GM23248 (cell line): ENCODE measurements around the gene LRCOL1. TPM values are rescaled to one million over a fixed set of nuclear protein-coding genes. Genes with fewer than 3 reads are reported as not detected.

Experiments
- DNase-seq: peaks from one replicate; pipeline ENCODE4 v3.0.0-alpha.2; 2015
- H2AFZ ChIP-seq: fragments of 200-600 bp; sonication (generic); 2 replicates; pipeline ENCODE4 v1.6.1; 2016; ENCODE audit warnings: antibody characterized with exemption
- H3F3A ChIP-seq: fragments of 200-600 bp; sonication (generic); 2 replicates; pipeline ENCODE4 v1.6.1; 2016; ENCODE audit warnings: mild to moderate bottlenecking, antibody characterized with exemption, mixed run types; ENCODE audit not compliant: insufficient read depth
- H3K27ac ChIP-seq: fragments of 200-600 bp; sonication (generic); 2 replicates; pipeline ENCODE4 v1.5.1; 2016; ENCODE audit warnings: mild to moderate bottlenecking
- H3K27me3 ChIP-seq: fragments of 200-600 bp; sonication (generic); replicated peaks from 2 replicates; pipeline ENCODE4 v1.6.1; 2016; ENCODE audit warnings: mild to moderate bottlenecking; ENCODE audit not compliant: insufficient read depth
- H3K36me3 ChIP-seq: fragments of 200-600 bp; sonication (generic); 2 replicates; pipeline ENCODE4 v1.6.1; 2016; ENCODE audit warnings: low read depth, mild to moderate bottlenecking
- H3K4me1 ChIP-seq: fragments of 200-600 bp; sonication (generic); 2 replicates; pipeline ENCODE4 v1.6.1; 2016; ENCODE audit warnings: mild to moderate bottlenecking; ENCODE audit not compliant: insufficient read depth
- H3K4me2 ChIP-seq: fragments of 200-600 bp; sonication (generic); one replicate; pipeline ENCODE4 v1.6.1; 2016; ENCODE audit warnings: mild to moderate bottlenecking; ENCODE audit not compliant: unreplicated experiment
- H3K4me3 ChIP-seq: fragments of 200-600 bp; sonication (generic); 2 replicates; pipeline ENCODE4 v1.5.1; 2016; ENCODE audit warnings: mild to moderate bottlenecking
- H3K79me2 ChIP-seq: fragments of 200-600 bp; sonication (generic); 2 replicates; pipeline ENCODE4 v1.6.1; 2016; ENCODE audit warnings: mild to moderate bottlenecking; ENCODE audit not compliant: insufficient read depth
- H3K9ac ChIP-seq: fragments of 200-600 bp; sonication (generic); 2 replicates; pipeline ENCODE4 v1.6.1; 2016; ENCODE audit warnings: mild to moderate bottlenecking
- H3K9me2 ChIP-seq: fragments of 200-600 bp; sonication (generic); 2 replicates; pipeline ENCODE4 v1.6.1; 2016; ENCODE audit warnings: mixed run types, mild to moderate bottlenecking, moderate library complexity; ENCODE audit not compliant: insufficient read depth
- H3K9me3 ChIP-seq: fragments of 200-600 bp; sonication (generic); one replicate; pipeline ENCODE4 v1.6.1; 2017; ENCODE audit warnings: low read depth
- H4K20me1 ChIP-seq: fragments of 200-600 bp; sonication (generic); 2 replicates; pipeline ENCODE4 v1.6.0; 2016; ENCODE audit not compliant: insufficient read depth
- EZH2 ChIP-seq: fragments of 200-600 bp; sonication (generic); IDR thresholded peaks from 2 replicates; pipeline ENCODE4 v1.6.1; 2018; ENCODE audit warnings: antibody characterized with exemption, mild to moderate bottlenecking; ENCODE audit not compliant: insufficient read depth, poor library complexity, severe bottlenecking
- EZH2phosphoT487 ChIP-seq: fragments of 200-600 bp; sonication (generic); IDR thresholded peaks from 2 replicates; pipeline ENCODE4 v1.6.1; 2018; ENCODE audit warnings: antibody characterized with exemption, moderate library complexity, mild to moderate bottlenecking, low read depth; ENCODE audit not compliant: insufficient read depth
- WGBS, 2 experiments: methylation state at CpG; one replicate each; pipeline ENCODE4 v1.1.6; 2015 to 2017; ENCODE audit warnings: low lambda C conversion rate in 2 of 2, low coverage in 1 of 2; ENCODE audit errors: missing lambda C conversion rate in 2 of 2; 5-methylcytosine and 5-hydroxymethylcytosine counted together
- in situ Hi-C: fragments of 300-500 bp; cut with MboI; formaldehyde crosslinking; loops from 2 replicates; pipeline ENCODE4 v1.15.0; 2020
- polyA plus RNA-seq: library from polyadenylated mRNA; unstranded; fragments of >200 nt; fragmentation: Nextera tagmentation; extraction: Ambion mirVana; gene quantifications from 2 replicates; pipeline ENCODE4 v1.2.1, GENCODE V29; 2016
- total RNA-seq: library from RNA; depleted of rRNA; stranded (reverse); fragments of >200 nt; shearing (Covaris generic); gene quantifications from 2 replicates; pipeline ENCODE4 v1.2.3, GENCODE V29; 2014

The LRCOL1 gene
- total and polyA plus RNA-seq, 2 experiments from 2014 or later: not detected

GRCh38 chr12:132585177-132585576 lies 25.2 kb downstream of the LRCOL1 start:
- Histone ChIP-seq H3K36me3 (no peaks in the 10 kb centered on the region), H3K4me1 (no peaks in the 10 kb centered on the region), H3K4me3 (no peak overlapping the region), H3K9me3 (no peaks in the 10 kb centered on the region), H4K20me1 (no peaks in the 10 kb centered on the region), H3K27ac (no peak overlapping the region), H3K9ac (no peak overlapping the region), H2AFZ (no peak overlapping the region), H3K9me2 (no peaks in the 10 kb centered on the region), H3F3A (no peaks in the 10 kb centered on the region), H3K27me3 (no peaks in the 10 kb centered on the region), H3K4me2 (no peak overlapping the region), H3K79me2 (no peaks in the 10 kb centered on the region)
- in situ Hi-C loops: no loop called here
- no peak for DNase-seq
- WGBS, 2 experiments: 81 to 85% methylated on average over 19 to 24 of the region's 24 CpGs
- TF ChIP-seq EZH2phosphoT487 (no peak), EZH2 (no peak)

- no peak for TF ChIP-seq EZH2phosphoT487
- no peaks in the 10 kb centered on the region for H3K4me1 ChIP-seq
- no peaks in the 10 kb centered on the region for H3K79me2 ChIP-seq
- H3K36me3 ChIP-seq: no peaks in the 10 kb centered on the region
- H3K27me3 ChIP-seq: no peaks in the 10 kb centered on the region
- no peak overlapping the region for H3K4me3 ChIP-seq
- no peak for DNase-seq
- H3K9me3 ChIP-seq: no peaks in the 10 kb centered on the region
- H3K9me2 ChIP-seq: no peaks in the 10 kb centered on the region
- no peaks in the 10 kb centered on the region for H3F3A ChIP-seq
- H4K20me1 ChIP-seq: no peaks in the 10 kb centered on the region
- H3K27ac ChIP-seq: no peak overlapping the region
- WGBS, 2 experiments: 93 to 98% methylated on average over 13 to 14 of the region's 14 CpGs
- no peak overlapping the region for H3K9ac ChIP-seq
- no peak overlapping the region for H3K4me2 ChIP-seq
- in situ Hi-C loops: no loop called here
- H2AFZ ChIP-seq: no peak overlapping the region
Measured at GRCh38 chr12:132584429-132584828, 26.0 kb downstream of the LRCOL1 start.

GRCh38 chr12:132583736-132584135 lies 26.6 kb downstream of the LRCOL1 start:
- Histone ChIP-seq H3K27ac (no peak overlapping the region), H2AFZ (no peak overlapping the region), H4K20me1 (no peaks in the 10 kb centered on the region), H3K4me3 (no peak overlapping the region), H3K9me3 (no peaks in the 10 kb centered on the region), H3K36me3 (no peaks in the 10 kb centered on the region), H3K9ac (no peak overlapping the region), H3K4me2 (no peak overlapping the region), H3F3A (no peaks in the 10 kb centered on the region), H3K27me3 (no peaks in the 10 kb centered on the region), H3K79me2 (no peaks in the 10 kb centered on the region), H3K9me2 (no peaks in the 10 kb centered on the region), H3K4me1 (no peaks in the 10 kb centered on the region)
- 88 to 98% methylated on average over 19 to 29 of the region's 29 CpGs for WGBS, 2 experiments
- DNase-seq: no peak
- no peak for TF ChIP-seq EZH2
- no peak for TF ChIP-seq EZH2phosphoT487
- in situ Hi-C loops: no loop called here

DNA sequence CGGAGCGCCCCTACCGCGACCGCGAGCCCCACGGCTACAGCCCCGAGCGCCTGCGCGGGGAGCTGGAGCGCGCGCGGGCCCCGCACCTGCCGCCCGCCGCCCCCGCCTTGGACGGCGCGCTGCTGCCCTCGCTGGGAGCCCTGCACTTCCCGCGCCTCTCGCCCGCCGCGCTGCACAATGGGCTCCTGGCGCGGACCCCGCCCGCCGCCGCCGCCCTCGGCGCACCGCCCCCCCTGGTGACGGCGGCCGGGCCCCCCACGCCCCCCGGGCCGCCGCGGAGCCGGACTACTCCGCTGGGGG lies 27.0 kb downstream of the LRCOL1 start:
- H3K79me2 ChIP-seq: no peaks in the 10 kb centered on the region
- TF ChIP-seq EZH2 (no peak), EZH2phosphoT487 (no peak)
- no peaks in the 10 kb centered on the region for H3K9me2 ChIP-seq
- no peaks in the 10 kb centered on the region for H3K36me3 ChIP-seq
- H3F3A ChIP-seq: no peaks in the 10 kb centered on the region
- H3K4me1 ChIP-seq: no peaks in the 10 kb centered on the region
- no peak overlapping the region for H3K9ac ChIP-seq
- H2AFZ ChIP-seq: no peak overlapping the region
- in situ Hi-C loops: no loop called here
- no peak overlapping the region for H3K4me3 ChIP-seq
- DNase-seq: no peak
- no peak overlapping the region for H3K27ac ChIP-seq
- WGBS, 2 experiments: 60 to 83% methylated on average over 3 to 50 of the region's 50 CpGs
- H3K4me2 ChIP-seq: no peak overlapping the region
- no peaks in the 10 kb centered on the region for H4K20me1 ChIP-seq
- no peaks in the 10 kb centered on the region for H3K9me3 ChIP-seq
- no peaks in the 10 kb centered on the region for H3K27me3 ChIP-seq
